Measurements from ENCODE around the gene DPF3. TPM values are rescaled to one million over a fixed set of nuclear protein-coding genes. Genes with fewer than 3 reads are reported as not detected.

Gene DPF3
- total RNA-seq, 1 experiment from 2014 or later = not detected

- no peaks in the 10 kb centered on the region for H3K4me1 ChIP-seq (ENCODE audit: control insufficient read depth, insufficient read depth, low read length)
- TF ChIP-seq TCF7L2 (IDR thresholded peaks at IDR 0.05; ENCODE audit: low read depth, low read length) (no peak), POLR2AphosphoS5 (IDR thresholded peaks at IDR 0.05; ENCODE audit: low read depth, low read length) (no peak), REST (IDR thresholded peaks at IDR 0.05; ENCODE audit: insufficient read depth in 1 of 2, low read depth in 2 of 2, low read length in 1 of 2) (no peak), SIN3A (IDR thresholded peaks at IDR 0.05; ENCODE audit: borderline replicate concordance, insufficient read depth, low read depth, low read length) (no peak)
- TF ChIP-seq, protein P1, sequence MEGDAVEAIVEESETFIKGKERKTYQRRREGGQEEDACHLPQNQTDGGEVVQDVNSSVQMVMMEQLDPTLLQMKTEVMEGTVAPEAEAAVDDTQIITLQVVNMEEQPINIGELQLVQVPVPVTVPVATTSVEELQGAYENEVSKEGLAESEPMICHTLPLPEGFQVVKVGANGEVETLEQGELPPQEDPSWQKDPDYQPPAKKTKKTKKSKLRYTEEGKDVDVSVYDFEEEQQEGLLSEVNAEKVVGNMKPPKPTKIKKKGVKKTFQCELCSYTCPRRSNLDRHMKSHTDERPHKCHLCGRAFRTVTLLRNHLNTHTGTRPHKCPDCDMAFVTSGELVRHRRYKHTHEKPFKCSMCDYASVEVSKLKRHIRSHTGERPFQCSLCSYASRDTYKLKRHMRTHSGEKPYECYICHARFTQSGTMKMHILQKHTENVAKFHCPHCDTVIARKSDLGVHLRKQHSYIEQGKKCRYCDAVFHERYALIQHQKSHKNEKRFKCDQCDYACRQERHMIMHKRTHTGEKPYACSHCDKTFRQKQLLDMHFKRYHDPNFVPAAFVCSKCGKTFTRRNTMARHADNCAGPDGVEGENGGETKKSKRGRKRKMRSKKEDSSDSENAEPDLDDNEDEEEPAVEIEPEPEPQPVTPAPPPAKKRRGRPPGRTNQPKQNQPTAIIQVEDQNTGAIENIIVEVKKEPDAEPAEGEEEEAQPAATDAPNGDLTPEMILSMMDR (IDR thresholded peaks at IDR 0.05) = no peak
- H3K4me3 ChIP-seq (ENCODE audit: low read depth in 2 of 2, low read length in 2 of 2) = no peak overlapping the region
- no peaks in the 10 kb centered on the region for H3K27me3 ChIP-seq (ENCODE audit: control insufficient read depth, insufficient read depth, low read length)
- ChIA-PET CTCF (no interaction called here), POLR2A (no interaction called here)
- no peak overlapping the region for H3K27ac ChIP-seq (ENCODE audit: low read length)
- no peaks in the 10 kb centered on the region for H3K36me3 ChIP-seq (ENCODE audit: control insufficient read depth, insufficient read depth, low read length)
- DNase-seq (ENCODE audit: low read depth, low spot score) = no peak
- H3K9me3 ChIP-seq (ENCODE audit: control insufficient read depth, insufficient read depth, low read depth, low read length) = no peaks in the 10 kb centered on the region
- in situ Hi-C loops (cut with HindIII; ENCODE audit: low pct_unique_long_range_greater_than_20kb, low sequenced_read_pairs) (no loop called here), intact Hi-C loops (cut with micrococcal nuclease; ENCODE audit: unreplicated experiment) (no loop called here)
- no peak for ATAC-seq
- BruUV-seq (replicated peaks) = no TSS peak
These were observed 150.3 kb downstream of the DPF3 start for GRCh38 chr14:72743626-72744025.

- in situ Hi-C loops (cut with HindIII; ENCODE audit: low pct_unique_long_range_greater_than_20kb, low sequenced_read_pairs) (no loop called here), intact Hi-C loops (cut with micrococcal nuclease; ENCODE audit: unreplicated experiment) (no loop called here)
- BruUV-seq (replicated peaks) = no TSS peak
- ChIA-PET CTCF (no interaction called here), POLR2A (no interaction called here)
- H3K36me3 ChIP-seq (ENCODE audit: control insufficient read depth, insufficient read depth, low read length) = no peaks in the 10 kb centered on the region
- no peak overlapping the region for H3K27ac ChIP-seq (ENCODE audit: low read length)
- no peaks in the 10 kb centered on the region for H3K9me3 ChIP-seq (ENCODE audit: control insufficient read depth, insufficient read depth, low read depth, low read length)
- DNase-seq (ENCODE audit: low read depth, low spot score) (no peak), ATAC-seq (no peak)
- H3K4me1 ChIP-seq (ENCODE audit: control insufficient read depth, insufficient read depth, low read length) = no peaks in the 10 kb centered on the region
- H3K4me3 ChIP-seq (ENCODE audit: low read depth in 2 of 2, low read length in 2 of 2) = no peak overlapping the region
- no peaks in the 10 kb centered on the region for H3K27me3 ChIP-seq (ENCODE audit: control insufficient read depth, insufficient read depth, low read length)
- no peak for TF ChIP-seq TCF7L2 (IDR thresholded peaks at IDR 0.05; ENCODE audit: low read depth, low read length)
These were observed 151.1 kb downstream of the DPF3 start for GRCh38 chr14:72742838-72743195.

DNA sequence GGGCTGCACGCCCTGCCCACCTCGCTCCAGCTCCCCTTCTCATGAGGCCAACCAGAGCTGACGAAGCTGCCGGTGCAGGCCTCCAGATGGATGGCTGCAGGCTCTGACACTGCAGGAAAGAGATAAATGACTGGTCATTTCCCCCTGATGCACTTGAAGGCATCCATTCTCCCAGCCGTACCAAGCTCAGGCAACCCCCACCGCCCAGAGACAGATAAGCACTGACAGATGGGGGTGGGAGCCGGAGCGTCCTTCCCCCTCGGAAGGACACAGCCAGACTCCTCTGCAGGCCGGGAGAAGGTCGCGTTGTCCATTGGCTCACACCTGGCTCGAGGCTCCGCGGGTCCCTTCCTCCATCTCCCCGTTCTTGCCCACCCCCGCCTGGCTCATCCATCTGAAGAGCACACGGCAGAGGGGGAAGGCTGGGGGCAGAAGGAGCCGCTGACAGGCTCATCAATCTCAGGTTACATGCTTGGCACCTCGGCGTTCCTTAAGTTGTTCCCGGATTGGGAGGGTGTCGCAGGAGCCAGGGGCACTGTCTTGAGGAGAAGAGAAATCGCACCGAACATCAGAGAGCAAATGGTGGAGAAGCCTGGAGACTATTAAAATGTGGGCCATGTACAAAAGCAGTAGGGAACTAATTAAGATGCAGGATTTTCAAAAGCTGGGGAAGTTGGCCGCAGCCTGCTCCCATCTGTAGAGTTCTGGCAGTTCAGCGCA, 151.6 kb downstream of the DPF3 start:
- no peak for DNase-seq (ENCODE audit: low read depth, low spot score)
- ChIA-PET CTCF (no interaction called here), POLR2A (no interaction called here)
- H3K4me1 ChIP-seq (ENCODE audit: control insufficient read depth, insufficient read depth, low read length) = no peaks in the 10 kb centered on the region
- H3K27me3 ChIP-seq (ENCODE audit: control insufficient read depth, insufficient read depth, low read length) = no peaks in the 10 kb centered on the region
- TF ChIP-seq REST (IDR thresholded peaks at IDR 0.05; ENCODE audit: insufficient read depth in 1 of 2, low read depth in 2 of 2, low read length in 1 of 2) = no peak
- TF ChIP-seq SIN3A (IDR thresholded peaks at IDR 0.05; ENCODE audit: borderline replicate concordance, insufficient read depth, low read depth, low read length) = no peak
- TF ChIP-seq, protein P1 (IDR thresholded peaks at IDR 0.05) = no peak
- TF ChIP-seq TCF7L2 (IDR thresholded peaks at IDR 0.05; ENCODE audit: low read depth, low read length) = no peak
- no peak for TF ChIP-seq POLR2AphosphoS5 (IDR thresholded peaks at IDR 0.05; ENCODE audit: low read depth, low read length)
- intact Hi-C loops (cut with micrococcal nuclease; ENCODE audit: unreplicated experiment) = no loop called here
- ATAC-seq = no peak
- no peak overlapping the region for H3K27ac ChIP-seq (ENCODE audit: low read length)
- no peaks in the 10 kb centered on the region for H3K9me3 ChIP-seq (ENCODE audit: control insufficient read depth, insufficient read depth, low read depth, low read length)
- no TSS peak for BruUV-seq (replicated peaks)
- no peaks in the 10 kb centered on the region for H3K36me3 ChIP-seq (ENCODE audit: control insufficient read depth, insufficient read depth, low read length)
- in situ Hi-C loops (cut with HindIII; ENCODE audit: low pct_unique_long_range_greater_than_20kb, low sequenced_read_pairs) = no loop called here
- no peak overlapping the region for H3K4me3 ChIP-seq (ENCODE audit: low read depth in 2 of 2, low read length in 2 of 2)
